ENCODE results near the gene WNT8A. TPM values are rescaled to one million over a fixed set of nuclear protein-coding genes. Genes with fewer than 3 reads are reported as not detected.
"Not testable (repeated sequence)": the region's sequence is repeated elsewhere in the genome, so short reads cannot be mapped to it uniquely, and the experiment has no call there.

The WNT8A gene
- not detected for total RNA-seq

GRCh38 chr5:138083702-138084101 lies at the start of gene WNT8A:
Gene WNT8A, plus strand, starts transcription at chr5:138084033. Its CDS starts 95 bp downstream, at chr5:138084128.
- DNase-seq (ENCODE audit: low spot score), result no peak

- peak; percentile 57 for DNase-seq (ENCODE audit: low spot score)
Observed at GRCh38 chr5:138035605-138036537, 48.0 kb upstream of the WNT8A start.

- no peak for DNase-seq (ENCODE audit: low spot score)
Observed at GRCh38 chr5:138037271-138037670, 46.6 kb upstream of the WNT8A start.

- no peak for DNase-seq (ENCODE audit: low spot score)
Observed at GRCh38 chr5:138037907-138038633, 45.8 kb upstream of the WNT8A start.

- DNase-seq (ENCODE audit: low spot score), result no peak
Observed at GRCh38 chr5:138038826-138039225, 45.0 kb upstream of the WNT8A start.

GRCh38 chr5:138045283-138045682 lies 38.5 kb upstream of the WNT8A start:
- not testable (repeated sequence) for DNase-seq (ENCODE audit: low spot score)

- DNase-seq (ENCODE audit: low spot score), result no peak
Observed at GRCh38 chr5:138051441-138052296, 32.2 kb upstream of the WNT8A start.

- DNase-seq (ENCODE audit: low spot score), result not testable (repeated sequence)
Observed at GRCh38 chr5:138052718-138053117, 31.1 kb upstream of the WNT8A start.

GRCh38 chr5:138053554-138053953 lies 30.3 kb upstream of the WNT8A start:
- DNase-seq (ENCODE audit: low spot score), result no peak

GRCh38 chr5:138054206-138054605 lies 29.6 kb upstream of the WNT8A start:
- DNase-seq (ENCODE audit: low spot score), result no peak

GRCh38 chr5:138054847-138055558 lies 28.8 kb upstream of the WNT8A start:
- no peak for DNase-seq (ENCODE audit: low spot score)

GRCh38 chr5:138064526-138064925 lies 19.3 kb upstream of the WNT8A start:
- no peak for DNase-seq (ENCODE audit: low spot score)

- no peak for DNase-seq (ENCODE audit: low spot score)
Observed at GRCh38 chr5:138065102-138065501, 18.7 kb upstream of the WNT8A start.

- no peak for DNase-seq (ENCODE audit: low spot score)
Observed at GRCh38 chr5:138067945-138068344, 15.9 kb upstream of the WNT8A start.

- peak; percentile 74 for DNase-seq (ENCODE audit: low spot score)
Observed at GRCh38 chr5:138068742-138069600, 14.9 kb upstream of the WNT8A start.

GRCh38 chr5:138070026-138070425 lies 13.8 kb upstream of the WNT8A start:
- not testable (repeated sequence) for DNase-seq (ENCODE audit: low spot score)

GRCh38 chr5:138077064-138077696 lies 6.7 kb upstream of the WNT8A start:
- peak; percentile 55 for DNase-seq (ENCODE audit: low spot score)

GRCh38 chr5:138078006-138078643 lies 5.7 kb upstream of the WNT8A start:
- DNase-seq (ENCODE audit: low spot score), result no peak

- no peak for DNase-seq (ENCODE audit: low spot score)
Observed at GRCh38 chr5:138082033-138082432, 1.8 kb upstream of the WNT8A start.
